ENCODE data around the gene CDC42BPB. TPM values are rescaled to one million over a fixed set of nuclear protein-coding genes. Genes with fewer than 3 reads are reported as not detected.

CDC42BPB gene
- total and polyA plus RNA-seq, 2 donors from 2014 or later = 22.5 to 127 TPM

DNA sequence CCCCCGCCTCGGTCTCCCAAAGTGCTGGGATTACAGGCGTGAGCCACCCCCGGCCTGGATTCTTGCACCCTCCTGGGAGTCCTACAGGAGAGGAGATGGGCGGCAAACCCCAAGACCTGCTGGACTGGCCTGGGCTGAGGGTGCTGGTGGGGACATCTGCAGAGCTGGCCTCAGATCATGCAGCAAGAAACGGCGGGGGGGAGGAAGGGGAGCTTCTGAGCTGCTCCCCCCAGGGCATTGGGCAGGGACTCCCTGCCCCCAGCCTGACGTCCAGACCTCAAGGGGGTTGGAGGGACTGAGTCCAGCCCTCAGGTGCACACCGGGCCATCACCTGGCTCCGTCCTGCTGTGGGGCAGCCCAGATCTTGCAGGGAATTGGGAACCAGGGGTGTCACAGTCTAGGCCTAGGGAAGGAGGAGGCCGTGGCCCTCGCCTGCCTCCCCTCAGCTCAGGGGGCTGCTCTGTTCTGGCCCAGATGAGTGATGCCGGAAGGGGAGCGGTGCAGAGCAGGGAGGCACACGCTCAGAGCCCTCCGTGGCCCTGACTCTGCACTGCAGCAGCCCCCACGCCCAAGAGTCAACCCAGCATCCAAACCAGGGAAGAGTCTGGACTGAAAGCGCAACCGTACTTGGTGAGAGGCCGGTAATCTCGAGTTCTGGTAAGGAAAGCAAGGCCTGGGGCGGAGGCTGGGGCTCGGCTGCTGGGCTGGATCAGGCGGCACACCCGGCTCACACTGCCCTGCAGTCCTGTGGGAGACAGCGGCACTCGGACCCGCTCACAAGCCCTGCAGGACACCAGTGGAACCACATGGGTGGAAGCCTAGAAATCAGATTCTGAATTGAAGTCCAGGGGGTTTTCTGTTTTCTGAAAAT, 143.8 kb downstream of the CDC42BPB start:
- Histone ChIP-seq H3K27ac (ENCODE audit: low read depth in 2 of 2, low read length in 2 of 2) (no peak overlapping the region), H3K9ac (ENCODE audit: low read length in 3 of 3) (no peak overlapping the region), H3K4me1 (ENCODE audit: control insufficient read depth in 2 of 3, insufficient read depth in 2 of 3, low read depth in 1 of 3, low read length in 3 of 3) (peaks cover 0 to 2% (median 0%) of the 10 kb centered on the region in 3 donors), H3K27me3 (ENCODE audit: control insufficient read depth, insufficient read depth, low read length) (no peaks in the 10 kb centered on the region), H3K4me3 (ENCODE audit: low read length in 3 of 3) (no peak overlapping the region), H3K36me3 (ENCODE audit: control insufficient read depth in 2 of 3, insufficient read depth in 3 of 3, low read length in 3 of 3) (no peaks in the 10 kb centered on the region), H3K9me3 (ENCODE audit: control insufficient read depth in 2 of 3, insufficient read depth in 1 of 3, low read length in 3 of 3) (no peaks in the 10 kb centered on the region)
- FAIRE-seq (no peak), DNase-seq (peak in 1 of 5 donors; percentile 48)
- intact Hi-C loops (cut with DNase I) = no loop called here
- TF ChIP-seq, protein P1, sequence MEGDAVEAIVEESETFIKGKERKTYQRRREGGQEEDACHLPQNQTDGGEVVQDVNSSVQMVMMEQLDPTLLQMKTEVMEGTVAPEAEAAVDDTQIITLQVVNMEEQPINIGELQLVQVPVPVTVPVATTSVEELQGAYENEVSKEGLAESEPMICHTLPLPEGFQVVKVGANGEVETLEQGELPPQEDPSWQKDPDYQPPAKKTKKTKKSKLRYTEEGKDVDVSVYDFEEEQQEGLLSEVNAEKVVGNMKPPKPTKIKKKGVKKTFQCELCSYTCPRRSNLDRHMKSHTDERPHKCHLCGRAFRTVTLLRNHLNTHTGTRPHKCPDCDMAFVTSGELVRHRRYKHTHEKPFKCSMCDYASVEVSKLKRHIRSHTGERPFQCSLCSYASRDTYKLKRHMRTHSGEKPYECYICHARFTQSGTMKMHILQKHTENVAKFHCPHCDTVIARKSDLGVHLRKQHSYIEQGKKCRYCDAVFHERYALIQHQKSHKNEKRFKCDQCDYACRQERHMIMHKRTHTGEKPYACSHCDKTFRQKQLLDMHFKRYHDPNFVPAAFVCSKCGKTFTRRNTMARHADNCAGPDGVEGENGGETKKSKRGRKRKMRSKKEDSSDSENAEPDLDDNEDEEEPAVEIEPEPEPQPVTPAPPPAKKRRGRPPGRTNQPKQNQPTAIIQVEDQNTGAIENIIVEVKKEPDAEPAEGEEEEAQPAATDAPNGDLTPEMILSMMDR (IDR thresholded peaks at IDR 0.05; ENCODE audit: borderline replicate concordance, extremely low read depth, insufficient read depth) = no peak

DNA sequence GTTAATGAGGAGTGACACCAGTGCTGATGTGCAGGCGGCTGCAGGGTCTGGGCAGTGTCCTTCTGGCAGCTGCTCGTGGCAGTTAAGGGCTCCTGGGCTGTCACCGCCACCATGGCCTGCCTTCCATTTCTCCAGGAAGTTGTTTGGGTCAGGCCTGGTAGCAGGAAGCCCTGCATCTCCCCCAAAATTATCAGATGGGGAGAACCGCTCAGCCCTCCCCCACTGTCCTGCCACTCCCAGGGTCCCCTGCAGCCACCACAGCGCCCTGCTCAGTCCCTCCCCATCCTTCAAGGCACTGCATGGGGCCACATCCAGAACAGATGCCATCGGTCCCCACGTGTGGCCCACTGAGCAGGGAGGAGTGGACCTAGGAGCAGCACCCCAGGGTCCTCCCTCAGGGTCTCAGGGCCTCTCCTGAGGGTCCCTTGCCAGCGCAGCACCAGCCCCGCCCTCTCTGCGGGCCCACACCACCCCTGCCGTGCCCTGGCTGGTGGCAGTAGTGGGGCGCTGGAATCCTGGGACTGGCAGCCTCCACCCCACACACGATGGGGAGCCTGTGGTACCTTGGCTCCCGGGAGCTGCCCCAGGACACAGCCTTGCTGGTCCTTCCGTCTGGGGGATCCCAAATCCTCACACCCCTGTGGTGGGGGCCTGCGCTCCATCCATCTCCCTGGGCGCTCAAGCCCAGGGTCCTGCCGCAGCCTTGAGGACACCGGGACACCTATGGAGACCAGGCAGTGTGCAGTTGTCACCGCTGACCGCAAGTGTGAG, 145.2 kb downstream of the CDC42BPB start:
- no peaks in the 10 kb centered on the region for H3K27me3 ChIP-seq (ENCODE audit: control insufficient read depth, insufficient read depth, low read length)
- FAIRE-seq (no peak), DNase-seq (peak in 1 of 5 donors; percentile 49)
- peaks cover 0 to 2% (median 0%) of the 10 kb centered on the region in 3 donors for H3K4me1 ChIP-seq (ENCODE audit: control insufficient read depth in 2 of 3, insufficient read depth in 2 of 3, low read depth in 1 of 3, low read length in 3 of 3)
- H3K27ac ChIP-seq (ENCODE audit: low read depth in 2 of 2, low read length in 2 of 2) = no peak overlapping the region
- intact Hi-C loops (cut with DNase I) = no loop called here
- no peaks in the 10 kb centered on the region for H3K36me3 ChIP-seq (ENCODE audit: control insufficient read depth in 2 of 3, insufficient read depth in 3 of 3, low read length in 3 of 3)
- no peak overlapping the region for H3K9ac ChIP-seq (ENCODE audit: low read length in 3 of 3)
- TF ChIP-seq, protein P1 (IDR thresholded peaks at IDR 0.05; ENCODE audit: borderline replicate concordance, extremely low read depth, insufficient read depth) = no peak
- H3K4me3 ChIP-seq (ENCODE audit: low read length in 3 of 3) = no peak overlapping the region
- no peaks in the 10 kb centered on the region for H3K9me3 ChIP-seq (ENCODE audit: control insufficient read depth in 2 of 3, insufficient read depth in 1 of 3, low read length in 3 of 3)

DNA sequence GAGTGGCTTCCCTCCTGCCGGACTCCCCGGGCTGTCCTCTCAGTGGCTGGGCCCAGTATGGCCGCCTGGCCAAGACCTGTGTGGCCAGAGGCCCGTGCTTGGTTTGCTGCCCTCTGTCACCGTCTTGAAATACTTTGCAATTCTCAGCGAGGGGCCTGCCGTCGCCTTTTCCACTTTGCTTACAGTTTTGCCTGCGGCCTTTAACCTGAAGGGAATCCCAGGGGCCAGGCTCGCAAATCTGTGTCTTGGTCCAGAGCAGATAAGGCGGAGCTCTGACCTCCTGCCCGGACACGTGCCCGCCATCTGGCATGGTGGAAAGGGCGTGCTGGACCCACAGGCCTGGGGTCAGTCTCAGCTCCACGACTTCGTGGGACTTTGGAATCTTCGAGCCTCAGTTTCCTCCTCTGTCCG, 145.8 kb downstream of the CDC42BPB start:
- no peak overlapping the region for H3K9ac ChIP-seq (ENCODE audit: low read length in 3 of 3)
- no peaks in the 10 kb centered on the region for H3K27me3 ChIP-seq (ENCODE audit: control insufficient read depth, insufficient read depth, low read length)
- H3K27ac ChIP-seq (ENCODE audit: low read depth in 2 of 2, low read length in 2 of 2) = no peak overlapping the region
- DNase-seq (peak in 1 of 5 donors; percentile 31), FAIRE-seq (no peak)
- H3K4me3 ChIP-seq (ENCODE audit: low read length in 3 of 3) = no peak overlapping the region
- H3K4me1 ChIP-seq (ENCODE audit: control insufficient read depth in 2 of 3, insufficient read depth in 2 of 3, low read depth in 1 of 3, low read length in 3 of 3) = peaks cover 0 to 2% (median 0%) of the 10 kb centered on the region in 3 donors
- intact Hi-C loops (cut with DNase I) = no loop called here
- TF ChIP-seq, protein P1 (IDR thresholded peaks at IDR 0.05; ENCODE audit: borderline replicate concordance, extremely low read depth, insufficient read depth) = no peak
- H3K36me3 ChIP-seq (ENCODE audit: control insufficient read depth in 2 of 3, insufficient read depth in 3 of 3, low read length in 3 of 3) = peaks cover 0 to 2% (median 0%) of the 10 kb centered on the region in 3 donors
- no peaks in the 10 kb centered on the region for H3K9me3 ChIP-seq (ENCODE audit: control insufficient read depth in 2 of 3, insufficient read depth in 1 of 3, low read length in 3 of 3)
